ENCODE results near the gene EGFL8. TPM values are rescaled to one million over a fixed set of nuclear protein-coding genes. Genes with fewer than 3 reads are reported as not detected.
A peak's percentile ranks its signal among the peaks of the same experiment; 100 is the strongest.

EGFL8 gene
- total and polyA plus RNA-seq, 2 of the 8 experiments (the other 6 are each of a cell fraction or from before 2014, with no cell fraction given), result 5.0 to 9.2 TPM

- H3K9ac ChIP-seq (replicated peaks in 1 of 4; ENCODE audit: extremely low read depth in 1 of 4, low read depth in 3 of 4, low read length in 3 of 4), result no peak overlapping the region
- H4K20me1 ChIP-seq (replicated peaks in 1 of 2; ENCODE audit: control insufficient read depth in 1 of 2, insufficient read depth in 2 of 2, low read length in 2 of 2), result no peaks in the 10 kb centered on the region
- H3K23ac ChIP-seq (ENCODE audit: insufficient read length), result no peak overlapping the region
- CTCF ChIA-PET (ENCODE audit: partially characterized antibody), result interaction anchor here (1.8 kb wide), 1 partner anchor 19 kb away, joined by 3 read pairs; no protein-coding TSS in a partner anchor
- POLR2A ChIA-PET (ENCODE audit: partially characterized antibody), result interaction anchor here (1.4 kb wide), 2 partner anchors 14 to 17 kb away, joined by 3 to 4 read pairs; no protein-coding TSS in a partner anchor
- no peaks in the 10 kb centered on the region for H3K27me3 ChIP-seq (replicated peaks in 1 of 4; ENCODE audit: control insufficient read depth in 3 of 4, extremely low read depth in 1 of 4, insufficient read depth in 3 of 4, low read length in 3 of 4)
- WGBS, 2 experiments (ENCODE audit: extremely low coverage in 1 of 2, insufficient coverage in 1 of 2, insufficient read length in 1 of 2, insufficient replicate concordance in 2 of 2, low coverage in 1 of 2, low lambda C conversion rate in 2 of 2, missing lambda C conversion rate in 1 of 2), result 77% methylated on average over 9 of the region's 9 CpGs; no CpG with 5 or more reads in 1 of the 2 experiments
- H2AK5ac ChIP-seq (ENCODE audit: low read depth, low read length), result no peak overlapping the region
- H3K4ac ChIP-seq (replicated peaks; ENCODE audit: insufficient read length, low read depth, low read length), result no peak overlapping the region
- H4K8ac ChIP-seq (ENCODE audit: extremely low read depth, insufficient read depth, low read length), result no peak overlapping the region
- no peak for DNase-seq (ENCODE audit: low read depth in 1 of 2, low spot score in 2 of 2)
- H2BK20ac ChIP-seq (ENCODE audit: low read length), result no peak overlapping the region
- H3K14ac ChIP-seq (ENCODE audit: insufficient read length), result no peak overlapping the region
- H2BK15ac ChIP-seq (ENCODE audit: low read length), result no peak overlapping the region
- no peak overlapping the region for H4K91ac ChIP-seq (replicated peaks; ENCODE audit: insufficient read length, low read length)
- H3K36me3 ChIP-seq (ENCODE audit: control insufficient read depth in 2 of 4, insufficient read depth in 4 of 4, low read length in 3 of 4), result no peaks in the 10 kb centered on the region
- no peak overlapping the region for H2BK12ac ChIP-seq (ENCODE audit: low read depth, low read length)
- H3K4me1 ChIP-seq (replicated peaks in 1 of 4; ENCODE audit: control insufficient read depth in 3 of 4, insufficient read depth in 4 of 4, low read length in 3 of 4), result peaks cover 0 to 6% (median 2%) of the 10 kb centered on the region in 4 experiments; a peak in 4 of 7 replicates
- H2AFZ ChIP-seq (ENCODE audit: low read length), result no peak overlapping the region
- no peak overlapping the region for H3K27ac ChIP-seq (ENCODE audit: low read depth, low read length)
- H3K4me2 ChIP-seq (ENCODE audit: insufficient read depth in 1 of 2, low read depth in 2 of 2, low read length in 2 of 2), result no peak overlapping the region
- H3K4me3 ChIP-seq (ENCODE audit: extremely low read depth in 1 of 4, insufficient read depth in 2 of 4, low read depth in 3 of 4, low read length in 4 of 4), result no peak overlapping the region
- H3K79me2 ChIP-seq (ENCODE audit: control insufficient read depth in 1 of 2, insufficient read depth in 2 of 2, low read length in 2 of 2), result no peaks in the 10 kb centered on the region
- no peaks in the 10 kb centered on the region for H3K79me1 ChIP-seq (ENCODE audit: low read depth, low read length)
- H2BK5ac ChIP-seq (ENCODE audit: low read depth, low read length), result peak overlapping the region; percentile 49; the same call in 1 of the 2 replicates
- H3K9me3 ChIP-seq (ENCODE audit: insufficient read depth in 2 of 2, low read depth in 1 of 2, low read length in 1 of 2), result no peaks in the 10 kb centered on the region
- no peak overlapping the region for H4K5ac ChIP-seq (ENCODE audit: insufficient read length, low read depth, low read length)
- FAIRE-seq, result no peak
- no peaks in the 10 kb centered on the region for H3K23me2 ChIP-seq (ENCODE audit: low read depth, low read length)
- TF ChIP-seq BRCA1 (IDR thresholded peaks at IDR 0.05; ENCODE audit: low read depth, low read length) (no peak), SP4 (IDR thresholded peaks at IDR 0.05; ENCODE audit: low read length) (no peak), SUZ12 (IDR thresholded peaks at IDR 0.05; ENCODE audit: low read length) (no peak), BACH1 (IDR thresholded peaks at IDR 0.05; ENCODE audit: low read length) (no peak), KDM5A (IDR thresholded peaks at IDR 0.05; ENCODE audit: low read length) (no peak), GTF2F1 (IDR thresholded peaks at IDR 0.05; ENCODE audit: borderline replicate concordance, low read depth, low read length) (no peak), NANOG (IDR thresholded peaks at IDR 0.05; ENCODE audit: insufficient read depth, low read depth, low read length, poor library complexity, severe bottlenecking) (no peak), RAD21 (IDR thresholded peaks at IDR 0.05 in 1 of 2, conservative IDR thresholded peaks at IDR 0.05 in 1 of 2; ENCODE audit: low read depth in 2 of 2, low read length in 2 of 2) (no peak)
- TF ChIP-seq, protein P1, sequence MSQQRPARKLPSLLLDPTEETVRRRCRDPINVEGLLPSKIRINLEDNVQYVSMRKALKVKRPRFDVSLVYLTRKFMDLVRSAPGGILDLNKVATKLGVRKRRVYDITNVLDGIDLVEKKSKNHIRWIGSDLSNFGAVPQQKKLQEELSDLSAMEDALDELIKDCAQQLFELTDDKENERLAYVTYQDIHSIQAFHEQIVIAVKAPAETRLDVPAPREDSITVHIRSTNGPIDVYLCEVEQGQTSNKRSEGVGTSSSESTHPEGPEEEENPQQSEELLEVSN (IDR thresholded peaks at IDR 0.05), result no peak
- TF ChIP-seq, protein P2, sequence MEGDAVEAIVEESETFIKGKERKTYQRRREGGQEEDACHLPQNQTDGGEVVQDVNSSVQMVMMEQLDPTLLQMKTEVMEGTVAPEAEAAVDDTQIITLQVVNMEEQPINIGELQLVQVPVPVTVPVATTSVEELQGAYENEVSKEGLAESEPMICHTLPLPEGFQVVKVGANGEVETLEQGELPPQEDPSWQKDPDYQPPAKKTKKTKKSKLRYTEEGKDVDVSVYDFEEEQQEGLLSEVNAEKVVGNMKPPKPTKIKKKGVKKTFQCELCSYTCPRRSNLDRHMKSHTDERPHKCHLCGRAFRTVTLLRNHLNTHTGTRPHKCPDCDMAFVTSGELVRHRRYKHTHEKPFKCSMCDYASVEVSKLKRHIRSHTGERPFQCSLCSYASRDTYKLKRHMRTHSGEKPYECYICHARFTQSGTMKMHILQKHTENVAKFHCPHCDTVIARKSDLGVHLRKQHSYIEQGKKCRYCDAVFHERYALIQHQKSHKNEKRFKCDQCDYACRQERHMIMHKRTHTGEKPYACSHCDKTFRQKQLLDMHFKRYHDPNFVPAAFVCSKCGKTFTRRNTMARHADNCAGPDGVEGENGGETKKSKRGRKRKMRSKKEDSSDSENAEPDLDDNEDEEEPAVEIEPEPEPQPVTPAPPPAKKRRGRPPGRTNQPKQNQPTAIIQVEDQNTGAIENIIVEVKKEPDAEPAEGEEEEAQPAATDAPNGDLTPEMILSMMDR (IDR thresholded peaks at IDR 0.05; ENCODE audit: control extremely low read depth in 1 of 3, insufficient read depth in 1 of 3, low read depth in 1 of 3, low read length in 3 of 3), result no peak
- H2BK120ac ChIP-seq (replicated peaks; ENCODE audit: low read depth, low read length), result no peak overlapping the region
- H3K56ac ChIP-seq (replicated peaks; ENCODE audit: insufficient read length, low read depth, low read length), result no peak overlapping the region
- no peak overlapping the region for H3K18ac ChIP-seq (ENCODE audit: extremely low read depth, low read length)
These were observed 37.8 kb downstream of the EGFL8 start for GRCh38 chr6:32202186-32202585.

Measured in H1 (cell line).